C4-2B (cell line): Measurements from ENCODE around the gene AUNIP.

Source experiments
- CTCF ChIP-seq: fragments of 450-650 bp; conservative IDR thresholded peaks from 2 replicates; pipeline ENCODE4 v1.5.1; 2017; ENCODE audit warnings: mild to moderate bottlenecking
- ZFX ChIP-seq: fragments of 450-650 bp; IDR thresholded peaks from 2 replicates; pipeline ENCODE4 v1.6.1; 2017

DNA sequence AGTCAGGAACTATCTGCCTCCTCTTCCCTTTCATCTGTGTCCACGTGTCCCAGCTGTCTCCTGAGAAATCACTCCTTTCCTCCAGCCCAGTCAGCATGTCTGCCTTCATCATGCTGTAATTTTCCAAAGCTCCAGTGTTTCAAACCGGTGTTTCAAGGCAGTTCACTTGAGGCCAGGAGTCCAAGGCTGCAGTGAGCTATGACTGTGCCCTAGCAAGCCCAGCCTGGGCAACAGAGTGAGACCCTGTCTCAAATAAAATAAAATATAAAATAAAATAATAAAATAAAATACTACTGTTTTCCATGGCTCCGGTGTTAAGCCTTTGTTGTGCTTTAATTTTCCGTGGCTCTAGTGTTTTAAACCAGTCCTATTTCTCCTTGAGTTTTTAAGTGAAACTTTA lies 67.1 kb downstream of the AUNIP start:
- TF ChIP-seq CTCF (no peak), ZFX (no peak)
